ELF-1 (cell line): Measurements from ENCODE around the gene CASP9.

Experiments used
- DNase-seq: peaks from one replicate; pipeline ENCODE4 v3.0.0-alpha.2; 2016; ENCODE audit warnings: low read depth, low spot score

The CASP9 gene

DNA sequence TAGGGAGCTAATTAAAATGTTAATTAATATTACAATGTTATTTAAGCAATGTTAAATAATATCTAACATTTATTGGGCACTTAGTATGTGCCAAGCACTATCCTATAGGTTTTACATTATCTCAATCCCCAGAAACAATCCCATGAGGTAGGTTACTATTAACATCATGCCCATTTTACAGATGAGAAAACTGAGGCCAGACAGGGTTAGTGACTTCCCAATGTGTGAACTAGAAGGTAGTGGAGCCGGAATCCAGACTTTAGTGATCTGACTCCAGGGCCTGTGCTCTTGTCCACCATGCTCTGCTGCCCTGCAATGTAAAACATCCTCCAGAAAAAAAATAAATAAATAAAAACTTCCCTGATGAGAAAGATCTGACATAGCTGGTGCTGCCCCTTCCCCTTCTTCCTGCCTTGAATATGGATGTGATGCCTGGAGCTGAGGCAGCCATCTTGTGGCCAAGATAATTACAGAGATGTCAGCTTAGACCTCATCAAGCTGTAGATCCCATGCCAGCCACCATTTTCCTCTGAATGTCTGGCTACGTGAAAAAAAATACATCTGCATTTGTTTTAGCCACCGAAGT, 75.0 kb downstream of the CASP9 start:
- DNase-seq, result no peak

- no peak for DNase-seq
These were observed 77.8 kb downstream of the CASP9 start for GRCh38 chr1:15446212-15446611.

DNA sequence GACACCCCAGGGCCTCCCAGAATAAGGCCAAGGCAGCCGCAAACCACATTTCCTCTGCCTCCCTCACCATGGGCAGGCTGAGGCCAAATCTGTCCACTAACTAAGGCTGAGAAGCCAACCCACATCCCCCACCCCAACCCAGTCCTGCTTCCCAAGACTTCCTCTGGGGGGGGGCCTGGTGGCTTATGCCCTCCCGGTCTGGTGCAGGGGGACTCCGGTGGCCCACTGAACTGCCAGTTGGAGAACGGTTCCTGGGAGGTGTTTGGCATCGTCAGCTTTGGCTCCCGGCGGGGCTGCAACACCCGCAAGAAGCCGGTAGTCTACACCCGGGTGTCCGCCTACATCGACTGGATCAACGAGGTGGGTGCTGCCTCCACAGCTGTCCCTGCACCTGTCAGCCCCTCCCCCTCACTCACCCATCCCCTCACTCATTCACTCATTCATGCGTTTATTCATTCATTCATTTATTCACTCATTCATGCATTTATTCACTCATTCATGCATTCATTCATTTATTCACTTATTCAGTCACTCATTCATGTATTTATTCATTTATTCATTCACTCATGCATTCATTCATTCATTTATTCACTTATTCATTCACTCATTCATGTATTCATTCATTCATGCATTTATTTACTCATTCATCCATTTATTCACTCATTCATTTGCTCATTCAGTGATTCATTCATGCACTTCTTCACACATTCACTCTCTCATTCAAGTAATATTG, 78.5 kb downstream of the CASP9 start:
- DNase-seq, result no peak

- peak; percentile 43 for DNase-seq
These were observed 79.3 kb downstream of the CASP9 start for GRCh38 chr1:15444468-15445389.

- DNase-seq, result no peak
These were observed 80.7 kb downstream of the CASP9 start for GRCh38 chr1:15443281-15443680.

- no peak for DNase-seq
These were observed 81.3 kb downstream of the CASP9 start for GRCh38 chr1:15442759-15443158.

- DNase-seq, result no peak
These were observed 81.9 kb downstream of the CASP9 start for GRCh38 chr1:15442119-15442518.
